DOHH2 (cell line): ENCODE data around the gene NDC1.

ENCODE experiments used
- EZH2phosphoT487 ChIP-seq: fragments of 200-600 bp; sonication (generic); IDR thresholded peaks from 2 replicates; pipeline ENCODE4 v1.6.1; 2017; ENCODE audit warnings: borderline replicate concordance, mild to moderate bottlenecking, antibody characterized with exemption, low read length, moderate library complexity, mixed read lengths
- TF ChIP-seq, protein P1 (sequence below): fragments of 200-600 bp; sonication (generic); IDR thresholded peaks from one replicate; pipeline ENCODE4 v1.5.1; 2014; ENCODE audit warnings: antibody characterized with exemption, mild to moderate bottlenecking, low read depth, low read length; ENCODE audit not compliant: poor library complexity, severe bottlenecking

DNA sequence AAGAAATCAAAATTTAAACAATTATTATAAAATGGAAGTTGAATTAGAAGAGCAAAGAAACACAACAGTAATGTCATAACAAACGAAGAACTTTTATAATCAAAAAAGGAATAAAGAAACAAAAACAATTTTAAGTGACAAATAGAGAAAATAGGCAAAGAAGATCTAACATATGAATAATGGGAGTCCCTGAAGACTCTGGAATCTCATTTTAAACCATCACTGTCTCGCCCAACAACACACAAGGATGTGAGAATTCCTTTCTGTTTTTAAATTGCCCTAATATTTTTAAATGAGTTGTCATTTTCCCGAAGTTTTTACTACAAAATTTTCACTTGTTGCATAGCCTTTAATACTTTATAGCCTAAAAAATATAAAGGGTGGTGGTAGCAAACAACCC is 4.3 kb upstream of the NDC1 start:
- TF ChIP-seq, protein P1, sequence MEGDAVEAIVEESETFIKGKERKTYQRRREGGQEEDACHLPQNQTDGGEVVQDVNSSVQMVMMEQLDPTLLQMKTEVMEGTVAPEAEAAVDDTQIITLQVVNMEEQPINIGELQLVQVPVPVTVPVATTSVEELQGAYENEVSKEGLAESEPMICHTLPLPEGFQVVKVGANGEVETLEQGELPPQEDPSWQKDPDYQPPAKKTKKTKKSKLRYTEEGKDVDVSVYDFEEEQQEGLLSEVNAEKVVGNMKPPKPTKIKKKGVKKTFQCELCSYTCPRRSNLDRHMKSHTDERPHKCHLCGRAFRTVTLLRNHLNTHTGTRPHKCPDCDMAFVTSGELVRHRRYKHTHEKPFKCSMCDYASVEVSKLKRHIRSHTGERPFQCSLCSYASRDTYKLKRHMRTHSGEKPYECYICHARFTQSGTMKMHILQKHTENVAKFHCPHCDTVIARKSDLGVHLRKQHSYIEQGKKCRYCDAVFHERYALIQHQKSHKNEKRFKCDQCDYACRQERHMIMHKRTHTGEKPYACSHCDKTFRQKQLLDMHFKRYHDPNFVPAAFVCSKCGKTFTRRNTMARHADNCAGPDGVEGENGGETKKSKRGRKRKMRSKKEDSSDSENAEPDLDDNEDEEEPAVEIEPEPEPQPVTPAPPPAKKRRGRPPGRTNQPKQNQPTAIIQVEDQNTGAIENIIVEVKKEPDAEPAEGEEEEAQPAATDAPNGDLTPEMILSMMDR, result no peak
- TF ChIP-seq EZH2phosphoT487, result no peak
